Activated CD8-positive, alpha-beta memory T cell treated with anti-CD3 and anti-CD28 coated beads for 48 hours (primary cell): ENCODE data around the gene EDEM1.

ENCODE experiments used
- DNase-seq, 3 experiments: peaks; one replicate each; pipeline ENCODE4 v3.0.0-alpha.2; 2020; ENCODE audit warnings: low read depth in 2 of 3, low spot score in 2 of 3

EDEM1 gene

GRCh38 chr3:5198313-5198677, 10.8 kb downstream of the EDEM1 start:
- no peak for DNase-seq

GRCh38 chr3:5198986-5199731, 11.7 kb downstream of the EDEM1 start:
- no peak for DNase-seq

GRCh38 chr3:5201536-5201935, 14.0 kb downstream of the EDEM1 start:
- no peak for DNase-seq

- no peak for DNase-seq
These were observed 14.7 kb downstream of the EDEM1 start for GRCh38 chr3:5202222-5202621.

- no peak for DNase-seq
These were observed 17.8 kb downstream of the EDEM1 start for GRCh38 chr3:5205165-5205941.

- no peak for DNase-seq
These were observed 23.4 kb downstream of the EDEM1 start for GRCh38 chr3:5210926-5211325.

- DNase-seq: no peak
These were observed 25.4 kb downstream of the EDEM1 start for GRCh38 chr3:5212628-5213573.

- no peak for DNase-seq
These were observed 26.1 kb downstream of the EDEM1 start for GRCh38 chr3:5213574-5213966.

- DNase-seq: no peak
These were observed 26.8 kb downstream of the EDEM1 start for GRCh38 chr3:5214352-5214751.

- no peak for DNase-seq
These were observed 30.5 kb downstream of the EDEM1 start for GRCh38 chr3:5217824-5218595.

GRCh38 chr3:5218815-5219214, 31.3 kb downstream of the EDEM1 start:
- no peak for DNase-seq

- DNase-seq: no peak
These were observed 31.7 kb downstream of the EDEM1 start for GRCh38 chr3:5219216-5219615.

GRCh38 chr3:5220193-5220592, 32.7 kb downstream of the EDEM1 start:
- DNase-seq: no peak

- no peak for DNase-seq
These were observed 33.3 kb downstream of the EDEM1 start for GRCh38 chr3:5220667-5221431.

- no peak for DNase-seq
These were observed 34.2 kb downstream of the EDEM1 start for GRCh38 chr3:5221701-5222100.

GRCh38 chr3:5222283-5223005, 34.9 kb downstream of the EDEM1 start:
- no peak for DNase-seq

GRCh38 chr3:5226783-5227182, 39.3 kb downstream of the EDEM1 start:
- DNase-seq: no peak

GRCh38 chr3:5227812-5228211, 40.3 kb downstream of the EDEM1 start:
- no peak for DNase-seq

GRCh38 chr3:5229414-5229813, 41.9 kb downstream of the EDEM1 start:
- DNase-seq: no peak
